HG03039 (cell line): Measurements from ENCODE around the gene ASB7.
"Not testable (repeated sequence)": the region's sequence is repeated elsewhere in the genome, so short reads cannot be mapped to it uniquely, and the experiment has no call there.

Source experiments
- ATAC-seq: cut with Tn5 transposase; IDR thresholded peaks from one replicate; pipeline ENCODE4 v1.9.1; 2021; ENCODE audit warnings: mild to moderate bottlenecking, moderate library complexity; ENCODE audit not compliant: unreplicated experiment

ASB7 gene

DNA sequence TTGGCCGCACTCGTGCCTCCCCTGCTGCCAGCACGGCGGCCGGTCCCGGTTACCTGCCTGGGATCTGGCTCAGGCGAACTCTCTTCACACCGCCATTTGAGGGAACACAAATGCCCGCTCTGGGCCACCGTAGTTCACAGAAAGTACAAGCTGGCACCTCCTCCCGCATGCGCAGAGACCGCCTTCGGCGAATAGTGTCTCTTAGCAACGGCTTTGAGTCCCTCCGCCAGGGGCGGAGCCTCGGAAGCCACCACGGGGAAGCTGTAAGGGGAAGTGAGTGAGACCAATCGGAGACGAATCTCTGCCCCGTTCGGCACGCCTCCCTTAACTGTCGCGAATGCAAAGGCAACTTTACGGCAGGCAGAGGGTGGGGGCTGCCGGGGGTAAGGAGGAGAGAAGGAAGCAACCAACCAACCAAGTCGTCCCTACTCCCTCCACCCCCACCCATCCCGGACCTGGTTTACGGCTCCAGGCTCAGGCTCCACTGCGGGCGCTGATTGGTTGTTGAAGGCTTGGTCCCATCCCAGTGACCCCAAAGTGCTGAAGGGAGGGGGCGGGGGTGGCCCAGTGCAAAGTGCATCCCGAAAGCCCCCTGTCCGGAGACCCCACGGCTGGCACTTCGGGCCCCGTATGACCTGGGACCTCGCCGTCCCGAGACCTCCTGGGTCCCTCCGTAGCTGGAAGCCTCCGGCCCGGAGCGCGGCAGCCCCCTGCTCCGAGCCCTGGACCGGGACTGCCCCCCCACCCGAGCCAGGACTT, at the start of gene ASB7, which contains the start of gene LINS1:
ASB7 (plus strand) TSS at position 526 of the 759 bp plus-strand sequence. CDS start 9,628 bp downstream, outside the sequence.
LINS1 (minus strand) TSS at position 121 of the 759 bp plus-strand sequence. CDS start 21,342 bp downstream, outside the sequence.
- ATAC-seq: peak; percentile 90

DNA sequence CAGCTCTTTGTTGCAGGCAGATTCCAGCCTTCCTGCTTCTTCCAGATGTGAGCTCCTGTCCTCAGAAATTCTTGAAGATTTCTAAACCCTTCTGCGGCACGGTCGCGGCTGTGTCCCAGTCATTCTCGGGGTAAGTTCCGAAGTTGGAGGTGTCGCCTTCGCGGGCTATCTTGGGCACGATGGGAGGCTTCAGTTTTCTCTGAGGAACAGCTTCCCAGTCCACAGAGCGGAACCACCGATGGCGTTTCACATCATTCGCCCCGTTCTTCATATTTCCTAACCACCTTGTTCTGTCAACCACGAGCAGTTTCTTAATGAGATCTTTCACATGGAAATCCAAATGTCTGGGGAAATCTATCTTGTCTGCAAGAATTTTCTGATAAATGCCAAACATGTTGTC, 48.9 kb upstream of the ASB7 start:
- ATAC-seq: no peak

- ATAC-seq: no peak
Observed at GRCh38 chr15:100558771-100559254, 43.6 kb upstream of the ASB7 start.

- ATAC-seq: no peak
Observed at GRCh38 chr15:100559330-100559729, 43.1 kb upstream of the ASB7 start.

DNA sequence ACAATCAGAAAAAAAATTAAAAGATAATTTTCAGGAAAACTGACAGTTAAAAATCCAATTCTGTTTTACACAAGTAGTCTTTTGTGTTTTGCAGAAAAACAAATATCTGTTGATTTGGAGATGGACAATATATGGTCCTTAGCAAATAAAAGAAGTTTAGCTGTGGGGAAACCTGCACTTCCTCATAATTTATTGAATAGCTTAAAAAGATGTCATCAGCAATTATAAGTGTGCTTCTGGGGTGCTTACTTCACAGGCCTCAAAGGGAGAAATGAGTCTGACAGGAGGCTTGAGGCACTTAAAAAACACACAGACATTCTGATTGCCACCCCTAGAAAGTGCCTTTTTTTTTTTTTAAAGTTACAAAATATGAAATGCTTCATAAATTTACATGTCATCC, 42.1 kb upstream of the ASB7 start:
- no peak for ATAC-seq

- no peak for ATAC-seq
Observed at GRCh38 chr15:100565591-100565990, 36.8 kb upstream of the ASB7 start.

DNA sequence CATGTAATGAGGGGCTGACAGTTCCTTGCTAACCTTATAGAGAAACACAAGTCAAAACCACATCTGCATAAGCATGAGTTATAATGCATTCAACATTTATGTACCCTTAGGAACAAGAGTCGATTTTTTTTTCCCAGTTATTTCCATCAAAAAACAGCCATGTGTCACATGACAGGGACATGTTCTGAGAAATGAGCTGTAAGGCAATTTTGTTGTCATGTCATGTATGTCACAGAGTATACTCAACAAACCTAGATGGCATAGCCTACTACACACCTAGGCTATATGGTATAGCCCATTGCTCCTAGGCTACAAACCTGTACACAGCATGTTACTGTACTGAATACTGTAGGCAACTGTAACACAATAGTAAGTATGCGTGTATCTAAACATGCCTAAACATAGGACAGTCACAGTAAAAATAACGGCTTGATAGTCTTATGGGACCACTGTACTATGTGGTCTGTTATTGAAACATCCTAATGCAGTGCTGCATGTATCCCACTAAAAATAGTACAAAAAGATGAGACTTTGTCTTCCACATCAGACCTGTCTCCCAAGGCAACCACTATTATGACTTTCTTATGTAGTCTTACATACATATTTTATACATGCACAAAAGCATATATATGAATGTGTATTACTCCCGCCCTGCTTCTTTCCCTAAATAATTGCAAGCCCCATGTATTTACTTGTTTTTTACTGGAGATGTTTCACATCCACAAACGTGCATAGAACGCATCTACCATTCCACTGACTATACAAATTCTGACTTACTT, 35.4 kb upstream of the ASB7 start:
- no peak for ATAC-seq

GRCh38 chr15:100569391-100569790, 33.0 kb upstream of the ASB7 start:
- no peak for ATAC-seq

- no peak for ATAC-seq
Observed at GRCh38 chr15:100570275-100570674, 32.1 kb upstream of the ASB7 start.

- no peak for ATAC-seq
Observed at GRCh38 chr15:100570735-100571313, 31.6 kb upstream of the ASB7 start.

DNA sequence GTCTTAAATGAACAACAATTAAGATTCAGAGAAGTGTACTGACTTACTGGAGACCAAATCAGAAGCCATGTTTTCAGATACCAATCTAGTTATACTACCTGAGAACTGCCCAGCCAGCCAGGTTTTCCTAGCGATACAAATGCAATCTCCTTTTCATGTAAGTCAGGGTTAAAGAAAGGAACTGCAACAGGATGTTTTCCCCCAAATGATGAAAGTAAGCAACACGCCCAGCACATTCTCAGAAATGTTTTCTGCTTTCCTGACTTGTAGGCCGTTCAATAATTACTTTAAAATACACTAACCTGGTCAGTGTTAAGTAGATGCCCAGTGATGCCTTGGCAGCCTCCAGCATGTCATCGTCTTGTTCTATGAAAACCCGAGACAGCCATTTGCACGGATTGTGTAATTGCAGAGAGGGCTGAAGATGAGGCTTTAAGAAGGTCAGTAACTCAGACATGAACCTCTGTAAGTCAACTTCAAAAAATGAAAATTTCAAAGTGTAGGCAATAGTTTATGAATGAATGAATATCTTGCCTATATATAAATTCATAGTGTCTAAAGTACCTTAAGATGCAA, 30.7 kb upstream of the ASB7 start:
- no peak for ATAC-seq

DNA sequence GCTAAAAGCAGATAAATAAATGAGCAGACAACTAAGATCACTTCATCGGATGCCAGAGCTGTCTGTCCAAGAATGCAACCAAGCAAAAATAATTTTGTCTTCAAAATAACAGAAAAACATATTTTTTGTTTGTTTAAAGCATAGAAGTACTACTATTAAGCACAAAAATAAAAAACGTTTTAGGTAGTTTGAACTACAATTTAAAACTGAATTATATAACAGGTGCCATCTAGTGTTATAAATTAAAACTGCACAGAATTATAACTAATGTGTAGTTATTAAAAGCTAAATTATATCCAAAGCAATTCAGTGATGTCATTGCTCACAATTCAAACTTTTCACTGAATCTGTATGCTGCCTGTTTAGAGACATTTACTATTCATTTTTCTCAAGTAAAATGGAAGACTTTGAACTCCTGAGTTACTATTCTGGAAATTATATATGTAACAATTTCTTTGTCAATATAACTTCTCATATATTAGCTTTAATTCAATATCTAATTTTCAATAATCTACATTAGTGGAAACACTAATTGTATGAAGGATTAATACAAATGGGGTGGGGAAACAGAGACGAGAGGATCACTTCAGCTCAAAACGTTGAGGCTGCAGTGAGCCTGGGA, 29.9 kb upstream of the ASB7 start:
- ATAC-seq: no peak

DNA sequence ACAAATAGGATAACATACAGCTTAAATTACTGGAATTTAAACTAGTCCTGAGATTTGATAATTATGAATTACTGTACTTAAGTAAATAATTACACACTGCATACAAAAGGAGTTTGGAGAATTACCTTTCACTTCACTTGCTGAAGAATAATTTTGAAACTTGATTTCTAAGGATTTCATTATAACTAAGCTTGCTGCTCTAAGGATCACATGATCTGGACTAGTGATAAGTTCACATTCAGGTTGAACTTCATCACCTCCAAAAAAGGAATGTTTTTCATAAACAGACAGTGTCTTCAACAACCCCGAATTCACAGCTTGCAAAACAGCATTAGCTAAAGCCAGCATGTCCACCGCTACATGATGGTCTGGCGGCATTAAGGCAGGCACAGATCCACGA, 28.9 kb upstream of the ASB7 start:
- no peak for ATAC-seq

DNA sequence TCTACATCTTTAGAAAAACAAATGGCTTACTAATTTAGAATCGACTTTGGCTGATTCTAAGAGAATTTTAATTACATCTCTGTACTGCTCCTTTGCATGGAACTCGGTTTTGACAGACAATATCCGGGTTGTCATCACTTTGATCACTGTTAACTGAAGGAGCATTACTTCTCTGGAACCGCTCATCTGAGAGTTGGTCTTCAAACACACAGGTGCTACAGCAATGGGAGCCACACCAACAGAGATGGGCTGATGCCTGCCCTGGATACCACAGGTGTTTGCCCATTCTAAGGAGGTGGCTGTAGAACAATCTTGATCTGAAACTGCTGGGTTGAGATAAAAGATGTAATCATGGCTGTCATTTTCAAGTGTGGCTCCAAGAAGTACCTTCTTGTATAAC, 22.0 kb upstream of the ASB7 start:
- no peak for ATAC-seq

GRCh38 chr15:100588638-100589242, 13.6 kb upstream of the ASB7 start:
- no peak for ATAC-seq

- not testable (repeated sequence) for ATAC-seq
Observed at GRCh38 chr15:100591163-100591562, 11.2 kb upstream of the ASB7 start.

DNA sequence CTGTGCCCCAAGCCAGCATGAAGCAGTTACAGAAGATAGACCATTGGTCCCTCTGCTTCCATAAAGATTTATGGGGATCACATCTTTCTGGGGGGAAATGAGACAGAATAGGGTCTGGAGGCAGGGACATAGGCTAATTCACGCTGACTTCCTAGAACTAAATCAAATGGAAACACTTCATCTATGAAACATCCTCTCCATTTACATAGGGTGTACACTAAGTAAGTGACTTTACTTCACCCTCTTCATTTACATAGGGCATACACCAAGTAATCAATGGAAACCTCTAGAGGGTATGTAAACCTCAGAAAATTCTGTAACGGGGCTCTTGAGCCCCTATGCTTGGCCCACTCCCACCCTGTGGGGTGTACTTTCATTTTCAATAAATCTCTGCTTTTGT, 10.6 kb upstream of the ASB7 start:
- no peak for ATAC-seq

- ATAC-seq: no peak
Observed at GRCh38 chr15:100592898-100593297, 9.5 kb upstream of the ASB7 start.

DNA sequence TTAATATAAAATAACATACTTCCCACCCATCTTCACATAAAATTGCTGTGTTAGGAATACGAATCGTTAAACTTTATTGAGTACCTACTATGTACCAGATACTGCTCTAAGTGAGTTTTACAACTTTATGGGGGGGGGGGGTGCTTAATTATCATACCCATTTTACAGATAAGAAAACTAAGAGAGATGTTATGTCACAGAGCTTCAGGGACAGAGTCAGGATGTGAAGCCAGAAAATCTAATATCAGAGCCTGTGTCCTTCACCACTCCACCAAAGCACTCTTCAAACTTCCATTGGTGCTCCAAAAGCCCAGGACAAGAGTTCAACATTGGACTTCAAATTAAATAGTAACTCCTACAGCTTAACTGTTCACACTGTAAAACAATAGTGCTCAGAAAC, 9.0 kb upstream of the ASB7 start:
- no peak for ATAC-seq

DNA sequence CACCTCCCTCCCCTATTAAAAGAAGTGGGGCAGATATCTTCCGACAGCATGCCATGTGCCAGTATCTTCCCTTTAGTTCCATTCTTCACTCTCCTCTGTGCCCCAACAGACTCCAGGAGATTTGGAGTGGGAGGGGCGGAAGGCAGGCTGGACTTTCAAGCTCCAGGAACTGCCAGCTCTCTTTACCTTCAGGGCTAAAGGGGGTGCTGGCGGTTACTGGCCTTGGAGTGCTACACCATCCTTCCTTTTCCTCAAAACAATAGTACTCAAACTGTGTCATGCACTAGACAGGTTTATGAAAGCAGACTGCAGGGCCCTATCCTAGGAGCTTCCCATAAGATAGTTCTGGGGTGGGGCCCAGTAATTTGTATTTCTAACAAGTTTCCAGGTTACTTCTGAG, 6.4 kb upstream of the ASB7 start:
- no peak for ATAC-seq
